Activated CD4-positive, CD25-positive, alpha-beta regulatory T cell treated with anti-CD3 and anti-CD28 coated beads, Interleukin-2, amount 50 U/mL, for 72 hours (primary cell): ENCODE measurements around the gene BLOC1S3.
A peak's percentile ranks its signal among the peaks of the same experiment; 100 is the strongest.

Experiments used
- DNase-seq: peaks from one replicate; pipeline ENCODE4 v3.0.0; 2021

The BLOC1S3 gene

DNA sequence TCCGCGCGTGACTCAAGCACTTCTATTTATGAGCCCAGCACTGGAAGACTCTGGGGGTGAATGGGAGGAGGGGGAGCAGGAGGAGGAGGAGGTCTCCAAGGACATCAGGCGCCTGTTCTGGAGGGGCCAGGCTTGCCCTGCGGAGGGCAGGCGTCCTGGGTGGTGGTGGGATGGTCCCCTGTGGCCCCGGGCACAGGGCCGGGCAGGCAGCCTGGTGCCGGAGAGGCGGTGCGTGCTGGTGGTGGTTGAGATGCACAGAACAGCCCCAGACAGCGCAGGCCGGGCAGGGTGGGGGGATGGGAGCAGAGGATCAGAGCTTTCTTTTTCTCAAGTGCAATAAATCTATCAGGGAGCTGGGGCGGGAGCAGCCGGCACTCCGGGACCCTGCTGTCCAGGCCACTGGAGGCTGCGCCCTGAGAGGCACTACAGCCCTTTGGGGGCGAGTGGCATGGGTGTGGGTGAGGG lies 31.8 kb upstream of the BLOC1S3 start:
- DNase-seq, result no peak

DNA sequence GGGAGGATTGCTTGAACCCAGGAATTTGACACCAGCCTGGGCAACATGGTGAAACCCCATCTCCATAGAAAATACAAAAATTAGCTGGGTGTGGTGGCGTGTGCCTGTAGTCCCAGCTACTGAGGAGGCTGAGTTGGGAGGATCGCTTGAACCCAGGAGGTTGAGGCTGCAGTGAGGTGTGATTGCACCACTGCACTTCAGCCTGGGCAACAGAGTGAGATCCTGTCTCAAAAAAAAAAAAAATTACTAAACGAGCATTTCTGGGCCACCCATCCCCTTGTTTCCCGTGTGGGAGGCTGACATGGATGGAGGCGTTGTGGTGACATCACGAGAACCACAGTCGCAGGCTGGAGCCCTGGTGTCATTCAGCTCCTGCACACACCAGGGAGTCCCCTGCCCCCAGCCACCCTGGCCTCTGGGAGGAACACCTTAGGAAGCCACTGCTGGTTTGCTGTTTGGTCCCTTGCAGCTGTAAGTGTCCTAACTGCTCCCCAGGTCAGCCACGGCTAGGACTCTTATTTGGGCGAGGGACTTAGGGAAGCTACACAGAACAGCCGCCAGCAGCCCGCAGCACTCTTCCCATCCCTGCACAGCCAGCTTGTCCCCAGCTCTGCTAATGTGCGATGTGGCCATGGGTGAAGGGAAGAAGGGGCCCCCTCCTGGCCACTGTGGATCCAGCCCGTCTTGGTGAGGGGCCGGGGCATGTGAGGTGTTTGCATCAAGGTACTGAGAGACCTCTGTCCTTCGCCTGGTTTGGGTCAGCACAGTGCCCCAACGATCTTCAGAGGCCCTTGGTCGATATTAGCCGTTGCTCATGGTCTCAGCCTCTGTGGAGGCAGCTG lies 30.5 kb upstream of the BLOC1S3 start:
- no peak for DNase-seq

DNA sequence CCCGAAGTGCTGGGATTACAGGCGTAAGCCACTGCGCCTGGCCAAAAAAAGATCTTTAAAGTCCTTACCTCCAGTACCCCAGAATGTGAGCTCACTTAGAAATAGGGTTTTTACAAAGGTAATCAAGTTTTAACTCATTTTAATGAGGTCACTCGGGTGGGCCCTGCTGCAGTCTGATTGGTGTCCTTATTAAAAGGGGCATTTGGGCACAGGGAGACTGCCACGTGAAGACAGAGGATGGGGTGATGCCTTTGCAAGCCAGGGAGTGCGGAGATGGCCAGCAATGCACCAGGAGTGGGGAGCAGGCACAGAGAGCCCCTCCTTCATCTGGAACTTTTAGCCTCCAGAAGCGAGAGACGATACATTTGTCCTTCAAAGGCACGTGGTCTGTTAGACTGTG lies 29.5 kb upstream of the BLOC1S3 start:
- no peak for DNase-seq

DNA sequence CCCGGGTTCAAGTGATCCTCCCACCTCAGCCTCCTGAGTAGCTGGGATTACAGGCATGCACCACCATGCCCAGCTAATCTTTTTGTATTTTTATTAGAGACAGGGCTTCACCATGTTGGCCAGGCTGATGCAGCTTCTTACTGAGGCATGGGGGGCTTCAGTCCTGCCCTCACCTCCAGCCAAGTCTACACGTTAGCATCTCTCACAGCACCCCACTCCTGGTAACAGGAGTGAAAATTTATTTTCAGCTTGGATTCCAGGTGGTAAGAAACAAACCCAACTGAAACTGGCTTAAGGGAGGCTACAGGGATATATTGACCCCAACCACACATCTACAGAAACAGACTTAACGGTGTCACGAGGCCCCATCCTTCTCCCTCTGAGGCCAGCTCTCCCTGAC lies 28.4 kb upstream of the BLOC1S3 start:
- DNase-seq, result no peak

DNA sequence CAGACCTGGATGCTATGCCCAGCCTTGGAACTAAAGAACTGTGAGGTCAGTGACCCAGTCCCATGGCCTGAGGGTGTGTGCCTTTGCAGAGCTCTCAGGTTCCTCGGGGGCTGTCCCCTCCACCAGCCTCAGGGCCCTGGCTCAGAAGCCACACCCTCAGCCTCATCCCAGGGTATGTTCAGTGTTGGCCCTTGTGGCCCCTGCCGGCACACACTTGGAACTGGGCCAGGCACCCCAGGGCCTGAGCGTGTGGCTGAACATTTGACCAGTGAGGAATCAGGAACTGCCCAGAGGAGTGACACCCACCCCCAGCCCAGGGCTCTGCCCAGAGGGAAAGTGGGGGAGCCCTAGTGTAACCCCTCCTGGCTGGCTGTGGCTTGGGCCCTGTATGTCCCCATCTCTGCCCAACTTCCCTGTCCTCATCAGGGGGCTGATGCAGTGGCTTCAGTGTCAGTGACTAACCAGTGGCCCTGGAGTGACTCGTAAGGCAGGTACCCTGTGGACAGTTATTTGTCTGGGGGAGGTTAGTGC lies 27.8 kb upstream of the BLOC1S3 start:
- no peak for DNase-seq

DNA sequence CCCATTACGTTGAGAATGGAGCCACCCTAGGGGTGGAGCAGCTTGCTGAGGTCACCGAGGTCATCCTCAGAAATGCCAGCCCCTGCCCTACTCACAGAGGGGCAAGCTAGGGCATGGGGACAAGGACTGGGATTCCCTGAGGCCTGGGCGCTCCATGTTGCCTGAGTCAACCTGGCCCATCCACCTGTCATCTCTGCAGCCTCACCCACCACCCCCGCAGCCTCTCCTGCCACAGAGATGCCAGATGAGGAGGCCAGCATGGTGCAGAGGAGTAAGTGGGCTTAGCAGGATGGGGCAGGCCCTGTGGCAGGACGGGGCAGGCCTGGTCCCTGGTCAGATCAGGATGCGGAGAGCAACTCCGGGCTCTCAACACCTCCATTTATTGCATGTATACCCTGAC lies 27.3 kb upstream of the BLOC1S3 start:
- no peak for DNase-seq

DNA sequence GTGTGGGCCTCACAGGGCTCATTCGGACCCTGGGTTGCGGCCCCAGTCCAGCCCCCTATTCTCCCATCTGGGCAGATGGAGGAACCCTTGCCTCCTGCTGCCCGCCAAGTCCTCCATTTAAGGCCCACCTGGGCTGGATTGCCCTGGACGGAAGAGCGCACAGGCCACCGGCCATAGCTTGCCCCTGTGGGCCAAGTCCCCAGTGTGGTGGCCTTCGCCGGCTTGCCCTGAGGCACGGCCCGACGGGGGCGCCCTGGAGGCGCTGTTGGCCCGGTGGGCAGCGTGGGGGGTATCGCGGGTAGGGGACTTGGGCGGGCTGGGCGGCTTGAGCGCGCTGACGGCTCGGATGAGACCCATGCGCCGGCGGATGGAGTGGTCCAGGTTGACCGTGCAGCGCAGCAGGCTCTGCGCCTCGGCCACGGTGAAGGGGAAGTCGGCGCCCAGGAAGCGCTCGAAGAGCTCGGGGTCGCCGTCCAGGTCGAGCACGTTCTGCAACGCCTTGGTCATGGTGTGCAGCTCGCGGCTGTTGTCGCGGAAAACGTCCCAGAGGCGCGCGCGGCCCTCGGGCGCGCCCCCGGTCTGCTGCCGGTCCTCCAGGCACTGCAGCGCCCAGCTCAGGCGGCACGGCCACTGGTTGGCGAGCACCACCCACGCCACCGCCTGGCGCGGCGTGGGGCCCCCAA lies 26.6 kb upstream of the BLOC1S3 start:
- DNase-seq, result no peak

DNA sequence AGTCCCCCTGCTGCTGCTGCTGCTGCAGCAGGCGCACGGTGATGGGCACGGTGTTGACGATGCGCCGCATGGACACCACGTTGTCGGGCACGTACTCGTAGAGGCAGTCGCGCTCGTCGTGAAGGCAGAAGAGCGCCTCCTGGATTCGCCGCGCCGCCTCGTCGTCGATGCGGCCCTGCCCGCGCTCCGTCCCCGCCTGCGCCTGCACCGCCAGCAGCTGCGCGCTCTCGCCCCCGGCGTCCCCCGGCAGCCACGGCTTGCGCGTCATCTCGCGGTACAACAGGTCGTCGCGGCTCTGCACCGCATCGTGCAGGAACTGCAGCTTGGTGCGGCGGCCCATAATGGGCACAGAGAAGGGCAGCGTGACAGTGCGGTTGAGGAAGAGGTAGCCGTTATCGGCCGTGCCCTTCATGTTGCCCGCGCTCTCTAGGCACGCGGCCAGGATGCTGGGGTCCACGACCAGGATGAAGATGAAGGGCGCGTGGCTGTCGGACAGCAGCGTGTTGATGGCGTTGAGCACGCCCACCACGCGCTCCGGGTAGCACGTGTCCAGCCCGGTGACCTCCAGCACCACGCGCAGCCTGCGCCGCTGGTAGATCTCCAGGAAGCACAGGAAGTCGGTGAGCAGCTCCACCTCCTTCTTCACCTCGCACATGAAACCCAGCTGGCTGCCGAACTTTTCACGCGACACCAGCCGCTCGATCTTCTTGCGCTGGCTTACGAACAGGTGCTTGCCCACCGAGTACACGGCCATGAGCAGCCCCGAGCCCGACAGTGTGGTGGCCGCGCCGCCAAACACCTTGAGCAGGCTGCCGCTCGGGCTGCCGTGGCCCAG lies 25.9 kb upstream of the BLOC1S3 start:
- no peak for DNase-seq

DNA sequence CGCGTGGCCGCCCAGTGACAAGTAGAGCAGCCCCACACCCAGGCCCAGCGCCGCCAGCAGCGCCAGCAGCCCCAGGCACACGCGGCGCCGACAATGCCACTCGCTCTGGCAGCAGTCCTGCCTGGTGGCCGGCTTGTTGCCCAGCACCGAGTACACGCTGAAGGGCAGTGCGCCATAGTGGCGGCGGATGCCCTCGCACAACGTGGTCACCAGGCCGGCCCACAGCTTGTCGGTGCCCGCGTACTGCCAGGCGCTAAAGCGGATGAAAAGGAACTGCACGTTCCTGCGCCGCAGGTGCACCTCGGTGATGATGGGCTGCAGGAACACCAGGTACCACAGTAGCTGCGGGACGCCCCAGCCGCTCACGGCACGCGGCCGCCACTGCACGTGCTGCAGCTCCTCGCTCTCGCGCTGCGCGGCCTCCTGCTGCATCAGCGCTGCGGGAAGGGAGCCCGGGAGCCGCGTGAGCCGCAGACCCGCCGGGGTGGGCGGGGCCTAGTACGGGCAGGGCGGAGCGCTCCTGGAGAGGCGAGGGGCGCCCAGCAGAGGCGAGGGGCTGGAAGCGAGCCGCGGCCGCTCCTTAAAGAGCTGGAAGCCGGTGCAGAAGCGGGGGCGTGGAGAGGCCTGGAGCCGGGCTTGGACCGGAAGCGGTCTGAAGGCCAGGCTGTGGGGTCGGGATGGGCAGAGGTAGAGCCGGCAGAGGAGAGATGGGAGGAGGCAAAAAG lies 25.1 kb upstream of the BLOC1S3 start:
- peak; percentile 47 for DNase-seq

DNA sequence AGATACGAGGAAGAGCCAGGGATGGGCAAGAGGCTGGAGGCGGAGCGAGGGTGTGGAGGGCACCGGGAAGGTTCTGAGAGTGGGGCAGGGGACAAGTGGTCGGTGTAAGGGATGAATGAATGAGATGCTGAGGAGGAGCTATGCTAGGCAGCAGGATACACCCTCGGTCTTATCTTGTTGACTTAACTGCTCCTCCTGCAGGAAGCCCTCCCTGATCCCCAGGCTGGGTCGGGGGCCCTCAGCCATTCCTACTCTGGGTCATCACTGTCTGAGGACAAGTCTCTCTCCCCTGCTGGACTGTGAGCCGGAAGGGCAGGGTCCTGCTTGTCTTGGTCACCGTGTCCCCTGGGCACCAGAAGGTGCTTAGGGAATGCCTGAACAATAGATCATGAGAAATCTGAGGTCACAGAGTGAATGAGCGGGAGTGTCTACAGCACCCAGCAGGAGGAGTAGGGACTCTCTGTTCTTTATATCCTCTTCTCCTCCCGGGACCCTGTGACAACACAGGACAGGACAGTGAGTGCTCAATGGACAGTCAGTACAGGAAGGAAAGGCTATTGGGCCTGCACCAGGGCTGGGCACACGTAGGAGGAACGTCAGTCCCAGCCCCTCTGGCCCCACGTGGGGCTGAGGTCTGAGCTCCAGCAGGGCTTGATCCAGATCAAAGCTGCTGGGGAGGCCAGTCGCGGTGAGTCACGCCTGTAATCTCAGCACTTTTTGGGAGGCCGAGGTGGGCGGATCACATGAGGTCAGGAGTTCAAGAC lies 24.3 kb upstream of the BLOC1S3 start:
- no peak for DNase-seq

DNA sequence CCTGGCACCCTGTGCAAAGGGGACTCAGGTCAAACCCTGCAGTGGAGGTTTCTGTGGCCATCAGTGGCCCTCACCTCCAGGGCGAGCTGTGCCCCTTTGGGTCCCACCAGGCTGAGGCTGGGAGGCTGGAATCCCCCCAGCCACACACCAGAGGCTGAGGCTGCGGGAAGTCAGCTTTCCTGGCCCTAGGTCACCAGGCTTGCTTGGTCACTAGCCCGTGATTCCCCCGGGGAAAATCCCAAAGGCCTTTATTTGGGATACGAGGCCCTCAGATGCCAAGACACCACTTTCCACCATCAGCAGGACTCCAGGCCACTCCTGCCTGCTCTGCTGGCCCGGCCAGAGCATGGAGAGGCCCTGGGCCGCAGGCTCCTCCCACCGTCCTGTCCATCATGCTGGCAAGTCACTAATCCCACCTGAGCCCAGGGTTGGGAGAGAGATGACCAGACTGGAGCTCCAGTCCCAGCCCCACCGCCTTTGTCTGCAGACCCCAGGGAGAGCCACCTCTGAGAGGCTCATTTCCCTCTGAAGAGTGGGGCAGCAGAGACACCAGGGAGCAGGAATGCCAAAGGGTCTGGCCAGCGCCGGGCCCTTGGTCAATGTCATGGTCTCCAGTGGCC lies 22.5 kb upstream of the BLOC1S3 start:
- no peak for DNase-seq

DNA sequence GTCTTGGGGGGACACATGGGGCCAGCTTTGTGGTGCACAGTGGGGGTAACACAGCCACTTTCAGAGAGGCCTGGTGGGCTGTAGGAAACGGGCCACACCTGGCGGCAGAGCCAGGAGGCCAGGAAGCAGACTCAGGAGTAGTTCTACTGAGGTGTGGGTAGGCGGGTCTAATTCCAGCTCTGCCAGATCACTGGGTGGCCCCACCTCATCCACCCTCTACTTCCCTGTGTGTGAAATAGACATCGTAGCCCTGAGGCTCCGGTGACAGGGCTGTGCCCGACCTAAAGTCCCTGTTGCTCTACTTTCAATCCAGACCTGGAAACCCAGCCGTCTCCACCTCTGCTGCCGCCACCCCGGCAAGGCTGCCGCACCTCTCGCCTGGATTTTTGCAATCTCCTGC lies 21.8 kb upstream of the BLOC1S3 start:
- no peak for DNase-seq

DNA sequence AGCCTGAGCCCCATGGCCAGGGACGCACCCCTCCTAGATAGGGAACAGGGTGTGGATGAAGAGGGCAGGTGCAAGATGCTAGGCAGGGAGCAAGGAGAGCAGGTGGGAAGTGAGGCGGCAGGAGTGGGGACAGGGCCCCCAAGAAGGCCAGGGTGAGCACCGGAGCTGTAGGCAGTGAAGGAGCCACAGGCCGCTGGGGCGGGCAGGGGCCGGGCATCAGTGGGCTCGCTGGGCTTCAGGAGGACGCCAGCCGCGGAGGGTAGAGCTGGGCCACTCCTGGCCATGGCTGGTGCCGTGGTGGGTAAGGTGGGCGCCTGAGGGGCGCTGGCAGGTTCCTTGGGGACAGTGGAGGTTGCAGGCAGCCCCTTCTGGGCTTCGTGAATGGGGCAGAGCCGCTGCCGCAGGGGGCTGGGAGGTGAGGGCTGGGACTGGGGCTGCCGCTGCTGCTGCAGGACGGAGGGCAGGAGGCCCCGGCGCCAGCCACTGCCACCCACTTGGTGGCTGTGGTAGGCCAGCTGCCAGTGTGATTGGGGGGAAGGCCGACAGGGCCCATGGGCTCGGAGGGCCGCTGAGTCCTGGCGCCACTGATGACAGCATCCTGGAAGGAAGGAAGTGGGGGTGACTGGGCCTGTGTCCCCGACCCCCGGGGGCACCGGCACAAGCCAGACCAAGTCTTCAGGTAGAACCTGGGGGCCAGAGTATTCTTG lies 19.9 kb upstream of the BLOC1S3 start:
- no peak for DNase-seq

DNA sequence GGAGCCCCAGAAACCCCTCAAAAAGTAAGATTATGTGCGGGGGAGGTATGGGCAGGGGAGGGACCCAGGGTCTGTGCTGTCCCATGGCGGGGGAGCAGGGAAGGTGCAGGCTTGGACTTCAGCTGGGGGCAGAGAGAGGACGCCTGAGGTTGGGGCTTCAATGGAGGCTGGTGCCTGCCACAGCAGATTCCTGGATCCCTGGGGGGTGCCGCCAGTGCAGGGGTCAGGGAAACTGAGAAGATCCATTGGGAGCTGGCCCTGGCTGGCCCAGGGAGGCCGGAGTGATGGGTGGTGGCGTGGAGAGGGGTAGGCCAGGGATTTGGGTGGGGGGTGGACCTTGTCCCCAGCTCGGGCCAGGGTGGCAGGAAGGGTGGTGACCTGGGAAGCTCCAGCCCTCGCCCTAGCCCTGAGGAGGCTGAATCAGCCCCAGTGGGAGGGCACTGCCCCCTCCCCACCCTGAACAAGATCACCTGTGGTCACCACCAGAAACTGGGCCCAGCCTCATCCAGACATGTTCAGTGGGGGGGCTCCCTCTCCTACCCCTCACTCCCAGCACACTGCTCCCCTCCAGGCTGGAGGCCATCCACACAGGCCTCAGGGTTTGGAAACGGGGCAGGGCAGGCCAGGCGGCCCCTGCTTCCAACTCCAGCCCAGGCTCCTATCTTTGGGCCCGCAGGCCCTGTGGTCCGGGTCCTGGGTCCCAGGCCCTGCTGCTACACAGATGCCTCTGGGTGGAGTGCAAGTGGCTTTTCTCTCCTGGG lies 19.2 kb upstream of the BLOC1S3 start:
- no peak for DNase-seq

DNA sequence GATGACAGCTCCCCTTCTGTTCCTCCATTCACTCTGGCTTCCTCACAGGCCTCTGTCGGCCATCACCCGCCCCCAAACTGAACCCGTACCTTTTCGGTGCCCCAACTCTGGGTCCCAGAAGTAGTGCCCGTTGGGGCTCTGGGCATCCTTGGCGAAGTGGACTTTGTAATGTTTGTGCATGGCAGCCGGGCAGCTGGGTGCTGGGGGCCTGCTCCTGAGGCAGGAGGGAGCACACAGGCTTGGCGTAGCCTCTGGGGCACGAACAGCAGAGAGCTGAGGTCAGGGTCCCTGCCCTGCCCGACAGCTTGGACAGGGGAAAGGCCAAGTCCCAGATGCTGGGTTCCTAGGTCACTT lies 18.6 kb upstream of the BLOC1S3 start:
- DNase-seq, result no peak

DNA sequence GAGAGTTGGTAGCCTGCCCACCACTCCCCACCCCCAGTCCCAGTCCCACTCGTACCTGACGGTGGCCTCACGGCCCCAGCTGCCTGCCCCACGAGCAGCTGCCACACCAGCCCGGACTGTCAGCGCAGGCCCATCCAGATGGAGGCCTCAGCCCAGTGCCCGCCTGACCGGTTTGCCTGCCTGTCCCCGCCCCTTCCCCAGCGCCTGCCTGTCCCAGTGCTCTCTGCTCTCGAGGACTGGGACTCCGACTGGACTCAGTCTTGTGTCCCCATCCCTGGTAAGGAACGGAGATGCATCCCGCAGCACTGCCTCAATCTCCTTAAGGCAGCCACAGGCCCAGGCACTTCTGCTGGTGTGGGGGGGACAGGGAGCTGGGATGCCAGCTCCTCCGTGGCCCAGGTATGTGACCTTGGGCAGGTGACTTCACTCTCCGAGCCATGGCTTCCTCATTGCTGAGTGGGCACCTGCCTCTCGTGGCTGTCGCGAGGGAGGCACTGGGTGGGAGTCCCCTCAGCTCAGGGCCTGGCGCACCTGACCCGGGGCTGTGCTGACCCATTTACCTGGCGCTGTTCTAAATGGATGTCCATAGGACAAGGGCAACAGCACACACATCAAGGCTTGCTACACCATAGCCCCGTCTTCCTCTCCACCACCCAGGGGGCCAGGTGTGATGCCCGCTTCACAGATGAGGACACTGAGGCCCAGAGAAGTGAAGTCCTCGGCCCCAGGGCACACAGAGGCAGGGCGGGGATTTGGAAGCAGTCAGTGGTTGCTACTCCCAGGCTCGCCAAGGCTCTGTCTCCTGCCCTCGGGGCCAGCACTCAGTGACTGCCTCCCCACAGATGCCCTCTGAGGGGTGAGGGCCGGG lies 17.5 kb upstream of the BLOC1S3 start, which contains the start of gene NKPD1:
TSS of gene NKPD1 (minus strand) at position 113 of the 868 bp plus-strand sequence. CDS start 832 bp downstream, outside the sequence.
- DNase-seq, result no peak

DNA sequence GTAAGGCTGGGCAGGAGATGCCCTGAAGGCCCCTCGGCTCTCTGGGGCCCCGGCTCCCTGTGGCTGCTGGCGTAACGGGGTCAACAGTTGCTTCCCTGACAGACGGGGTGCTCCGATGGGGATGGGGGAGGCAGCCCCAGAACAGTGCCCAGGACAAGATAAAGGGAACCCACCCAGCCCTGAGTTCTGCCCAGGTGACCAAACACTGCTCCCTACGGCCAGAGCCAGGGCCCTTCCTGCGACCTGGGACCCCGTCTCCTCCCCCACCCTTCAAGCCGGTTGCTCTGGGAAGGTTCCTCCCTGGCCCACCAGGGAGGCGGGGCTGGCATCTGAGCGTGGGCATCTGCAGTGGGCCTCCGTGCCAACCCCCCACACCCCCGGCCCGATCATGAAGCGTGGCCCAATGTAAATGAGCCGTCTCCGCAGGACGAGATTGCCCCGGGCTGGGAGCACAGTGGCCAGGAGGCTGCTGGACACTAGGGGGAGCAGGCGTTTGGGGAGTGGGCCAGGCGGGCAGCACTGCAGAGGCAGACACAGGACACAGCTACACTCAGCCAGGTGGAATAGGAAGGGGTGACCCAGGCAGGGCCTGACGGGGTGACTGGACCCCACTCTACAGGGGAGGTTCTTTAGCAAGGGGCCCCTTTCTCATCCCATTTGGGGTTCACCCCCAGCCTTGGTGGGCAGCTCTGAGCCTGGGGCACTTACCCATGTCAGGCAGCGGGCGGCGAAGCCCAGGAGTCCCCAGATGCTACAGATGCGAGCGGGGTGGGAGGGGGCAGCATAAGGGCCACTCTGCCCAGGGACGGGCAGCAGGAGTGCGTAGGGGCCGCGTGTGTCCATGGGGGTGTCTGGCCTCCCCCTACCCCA lies 16.6 kb upstream of the BLOC1S3 start:
- DNase-seq, result no peak
